Upper lobe of right lung (tissue), 1 donor: ENCODE measurements around the gene MID1IP1. TPM values are rescaled to one million over a fixed set of nuclear protein-coding genes. Genes with fewer than 3 reads are reported as not detected.

Experiments used
- ATAC-seq: fragments of 200-7000 bp; cut with Tn5 transposase; one replicate; pipeline ENCODE4 v1.9.1; 2020; ENCODE audit warnings: mild to moderate bottlenecking, moderate library complexity
- DNase-seq: peaks from one replicate; pipeline ENCODE4 v3.0.0-alpha.2; 2020
- H3K27ac ChIP-seq: fragments of 200-600 bp; one replicate; pipeline ENCODE4 v1.8.0; 2022
- H3K27me3 ChIP-seq: fragments of 200-600 bp; one replicate; pipeline ENCODE4 v1.8.0; 2022; ENCODE audit warnings: mild to moderate bottlenecking
- H3K36me3 ChIP-seq: fragments of 200-600 bp; one replicate; pipeline ENCODE4 v1.8.0; 2022
- H3K4me1 ChIP-seq: fragments of 200-600 bp; one replicate; pipeline ENCODE4 v1.8.0; 2022
- H3K4me3 ChIP-seq: fragments of 200-600 bp; one replicate; pipeline ENCODE4 v1.8.0; 2022; ENCODE audit warnings: mild to moderate bottlenecking
- H3K9me3 ChIP-seq: fragments of 200-600 bp; one replicate; pipeline ENCODE4 v1.8.0; 2022
- intact Hi-C: fragments of 100-400 bp; cut with DNase I; formaldehyde crosslinking; loops from one replicate; pipeline ENCODE4 v1.11.0; 2022
- long read RNA-seq: library from polyadenylated mRNA; unstranded; transcript quantifications from one replicate; pipeline ENCODE4 v2.0.0, GENCODE V29; 2021
- total RNA-seq: library from RNA; stranded (reverse); fragmentation: NEBNext Ultra II Directional; extraction: Animal tissue kit (Norgen Biotek cat#: 25700); gene quantifications from one replicate; pipeline ENCODE4 v1.2.1, GENCODE V29; 2021
- TF ChIP-seq, protein P1 (sequence below): fragments of 200-600 bp; IDR thresholded peaks from one replicate; pipeline ENCODE4 v1.8.0; 2022; ENCODE audit warnings: antibody characterized with exemption
- donor health status: DM: no; HTN: yes; CAD: no; lungs with severe emphysema.

MID1IP1 gene
- total RNA-seq, result 83.6 TPM
- long read RNA-seq, transcript MID1IP1-201 (2 exons, 2,536 nt), result major isoform, 69 of 89 reads
- long read RNA-seq, partial matches to known transcripts, result 0 of 89 reads
- long read RNA-seq, other reads (novel, unspliced or antisense), result 20 of 89 reads

DNA sequence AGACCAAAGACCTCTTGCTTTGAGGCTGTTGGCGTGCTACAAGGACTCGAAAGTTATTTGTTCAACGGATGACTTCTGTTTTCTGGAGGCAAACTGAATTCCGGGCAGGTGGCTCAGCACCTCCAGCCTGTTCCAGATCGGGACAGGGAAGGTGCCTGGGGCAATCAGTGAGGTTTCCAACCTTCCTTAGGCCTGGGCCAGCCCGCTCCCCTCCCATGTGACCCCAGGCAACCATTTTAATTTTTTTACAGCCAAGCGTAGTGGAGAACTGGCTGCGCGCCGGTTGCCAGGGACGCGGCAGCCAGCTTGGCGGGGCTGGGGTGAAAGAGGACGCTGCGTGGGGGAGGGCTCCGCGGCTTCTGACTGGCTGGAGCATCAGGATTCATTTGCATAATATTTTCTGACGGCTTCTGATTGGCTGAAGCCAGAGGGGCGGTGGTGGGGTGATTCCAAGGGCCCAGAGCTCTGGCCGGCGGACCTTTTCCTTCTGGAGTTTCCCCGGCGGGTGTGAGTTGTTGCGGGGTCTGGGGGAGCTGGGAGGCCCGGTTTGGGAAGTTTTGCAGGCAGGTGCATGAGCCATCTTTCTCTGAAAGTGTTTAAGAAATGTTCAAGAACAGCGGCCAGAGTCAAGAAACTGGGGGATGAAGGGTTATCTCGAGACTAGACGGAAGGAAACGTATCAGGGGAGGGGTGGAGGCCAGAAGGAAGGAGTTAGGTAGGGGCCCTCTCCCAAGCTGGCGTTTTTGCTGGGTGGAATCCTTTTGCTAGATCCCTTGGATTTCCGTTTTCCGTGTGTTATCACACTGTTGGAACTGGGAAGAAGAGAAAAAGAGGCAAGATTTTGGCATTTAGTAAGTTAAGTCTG, at the start of gene MID1IP1:
Gene MID1IP1 (plus strand): TSS at position 479 of the 865 bp plus-strand sequence. CDS start 3,488 bp downstream, outside the sequence.
- no peaks in the 10 kb centered on the region for H3K36me3 ChIP-seq
- no peaks in the 10 kb centered on the region for H3K27me3 ChIP-seq
- DNase-seq, result peak; percentile 95
- intact Hi-C loops, result no loop called here
- H3K4me1 ChIP-seq, result peaks cover 3% of the 10 kb centered on the region
- TF ChIP-seq, protein P1, sequence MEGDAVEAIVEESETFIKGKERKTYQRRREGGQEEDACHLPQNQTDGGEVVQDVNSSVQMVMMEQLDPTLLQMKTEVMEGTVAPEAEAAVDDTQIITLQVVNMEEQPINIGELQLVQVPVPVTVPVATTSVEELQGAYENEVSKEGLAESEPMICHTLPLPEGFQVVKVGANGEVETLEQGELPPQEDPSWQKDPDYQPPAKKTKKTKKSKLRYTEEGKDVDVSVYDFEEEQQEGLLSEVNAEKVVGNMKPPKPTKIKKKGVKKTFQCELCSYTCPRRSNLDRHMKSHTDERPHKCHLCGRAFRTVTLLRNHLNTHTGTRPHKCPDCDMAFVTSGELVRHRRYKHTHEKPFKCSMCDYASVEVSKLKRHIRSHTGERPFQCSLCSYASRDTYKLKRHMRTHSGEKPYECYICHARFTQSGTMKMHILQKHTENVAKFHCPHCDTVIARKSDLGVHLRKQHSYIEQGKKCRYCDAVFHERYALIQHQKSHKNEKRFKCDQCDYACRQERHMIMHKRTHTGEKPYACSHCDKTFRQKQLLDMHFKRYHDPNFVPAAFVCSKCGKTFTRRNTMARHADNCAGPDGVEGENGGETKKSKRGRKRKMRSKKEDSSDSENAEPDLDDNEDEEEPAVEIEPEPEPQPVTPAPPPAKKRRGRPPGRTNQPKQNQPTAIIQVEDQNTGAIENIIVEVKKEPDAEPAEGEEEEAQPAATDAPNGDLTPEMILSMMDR, result no peak
- H3K27ac ChIP-seq, result peak within 1 kb of the TSS; percentile 88
- H3K9me3 ChIP-seq, result no peaks in the 10 kb centered on the region
- H3K4me3 ChIP-seq, result peak within 1 kb of the TSS; percentile 67
- ATAC-seq, result peak; percentile 76

DNA sequence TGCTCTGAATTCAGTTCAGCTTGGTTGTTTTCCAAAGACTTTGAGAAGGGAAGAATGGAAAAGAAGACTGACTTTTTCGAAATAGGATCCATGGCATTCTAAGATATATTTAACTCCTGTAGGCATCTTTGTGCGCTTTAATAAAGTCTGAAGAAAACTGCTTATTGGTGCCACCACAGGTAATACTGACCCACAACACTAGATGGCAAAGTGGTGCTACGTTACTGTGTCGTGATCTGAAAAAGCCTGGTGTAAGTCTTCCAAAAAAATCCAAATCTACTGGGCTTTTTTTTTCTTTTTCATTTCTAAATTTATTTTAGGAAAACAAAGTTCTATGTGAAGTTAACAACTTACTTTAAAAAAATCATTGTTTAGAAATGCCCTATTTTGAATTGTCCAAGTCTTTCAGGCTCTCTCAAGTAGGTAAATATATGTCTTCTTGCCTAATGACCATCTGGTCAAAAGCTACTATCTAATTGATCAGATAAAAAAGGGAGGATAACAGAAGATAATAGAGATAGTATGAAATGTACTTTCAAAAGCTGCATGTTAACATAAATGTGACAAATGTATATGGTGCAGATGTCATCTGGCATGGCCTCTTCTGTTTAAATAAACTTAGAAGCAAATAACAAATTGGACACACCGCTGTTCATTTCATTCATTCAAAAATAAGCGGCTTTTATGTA, 47.0 kb upstream of the MID1IP1 start:
- intact Hi-C loops, result no loop called here
- DNase-seq (no peak), ATAC-seq (peak; percentile 76)
- Histone ChIP-seq H3K9me3 (no peaks in the 10 kb centered on the region), H3K27ac (no peak overlapping the region), H3K4me1 (no peaks in the 10 kb centered on the region), H3K27me3 (no peaks in the 10 kb centered on the region), H3K4me3 (no peak overlapping the region), H3K36me3 (no peaks in the 10 kb centered on the region)
- TF ChIP-seq, protein P1, result peak; percentile 62

DNA sequence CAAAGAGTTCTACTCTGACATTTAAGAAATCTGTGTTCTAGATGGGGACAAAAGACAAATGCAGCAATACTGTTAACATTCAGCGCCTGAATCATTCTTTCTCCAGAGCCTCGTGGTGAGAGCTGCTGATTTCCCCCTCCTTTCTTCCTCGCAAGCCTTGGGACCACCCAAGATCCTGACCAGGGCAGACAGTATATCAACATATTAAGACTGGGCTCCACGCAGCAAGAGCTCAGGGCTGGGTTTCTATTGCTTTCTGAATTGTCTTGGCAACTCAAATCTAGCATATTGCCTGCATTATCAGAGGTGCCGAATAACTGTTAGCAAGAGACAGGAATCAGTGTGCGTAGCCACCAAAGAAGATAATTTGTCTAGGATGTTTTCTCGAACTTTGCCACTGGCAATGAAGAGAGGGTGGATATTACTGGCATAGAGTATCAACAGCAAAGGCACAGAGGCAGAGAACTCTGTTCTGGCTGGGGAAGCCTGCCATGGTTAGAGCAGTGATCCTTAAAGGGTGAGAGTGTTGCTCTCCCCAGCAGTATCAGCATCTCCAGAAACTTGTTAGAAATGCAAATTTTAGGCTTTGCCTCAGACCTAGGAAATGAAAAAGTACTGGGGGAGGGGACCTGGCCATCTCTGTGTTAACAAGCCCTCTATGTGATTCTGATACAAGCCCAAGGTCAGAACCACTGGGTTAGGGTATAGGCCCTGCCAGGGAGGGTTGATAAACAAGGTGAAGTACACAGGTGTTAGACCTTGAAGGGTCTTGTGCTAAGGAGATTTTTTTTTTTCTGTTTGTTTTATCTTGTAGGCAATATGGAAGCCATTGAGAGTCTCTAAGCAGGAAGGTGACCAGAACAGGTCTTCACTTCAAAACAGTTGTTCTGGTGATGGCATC, 46.2 kb upstream of the MID1IP1 start:
- H3K36me3 ChIP-seq, result no peaks in the 10 kb centered on the region
- H3K4me1 ChIP-seq, result no peaks in the 10 kb centered on the region
- TF ChIP-seq, protein P1, result no peak
- no peak for ATAC-seq
- H3K9me3 ChIP-seq, result no peaks in the 10 kb centered on the region
- no peak overlapping the region for H3K27ac ChIP-seq
- DNase-seq, result no peak
- H3K4me3 ChIP-seq, result no peak overlapping the region
- intact Hi-C loops, result no loop called here
- no peaks in the 10 kb centered on the region for H3K27me3 ChIP-seq

- TF ChIP-seq, protein P1, result no peak
- Histone ChIP-seq H3K4me1 (no peaks in the 10 kb centered on the region), H3K27ac (no peak overlapping the region), H3K36me3 (no peaks in the 10 kb centered on the region), H3K9me3 (no peaks in the 10 kb centered on the region), H3K4me3 (no peak overlapping the region), H3K27me3 (no peaks in the 10 kb centered on the region)
- intact Hi-C loops, result no loop called here
- ATAC-seq (no peak), DNase-seq (no peak)
Measured at GRCh38 chrX:38760883-38761282, 40.4 kb upstream of the MID1IP1 start.

- ATAC-seq, result peak; percentile 46
- TF ChIP-seq, protein P1, result peak; percentile 41
- H3K27ac ChIP-seq, result no peak overlapping the region
- H3K27me3 ChIP-seq, result no peaks in the 10 kb centered on the region
- no peak for DNase-seq
- no peaks in the 10 kb centered on the region for H3K36me3 ChIP-seq
- H3K9me3 ChIP-seq, result no peaks in the 10 kb centered on the region
- no peaks in the 10 kb centered on the region for H3K4me1 ChIP-seq
- intact Hi-C loops, result no loop called here
- H3K4me3 ChIP-seq, result no peak overlapping the region
Measured at GRCh38 chrX:38768079-38768478, 33.2 kb upstream of the MID1IP1 start.
